Endothelial cell of umbilical vein (primary cell): ENCODE data around the gene ZBTB25.

Experiments
- EZH2 ChIP-seq: IDR thresholded peaks from 2 replicates; pipeline ENCODE4 v1.6.1; 2012; ENCODE audit warnings: borderline replicate concordance, low read depth, mild to moderate bottlenecking, moderate library complexity, low read length, inconsistent platforms; ENCODE audit not compliant: severe bottlenecking
- FOS ChIP-seq: IDR thresholded peaks from 2 replicates; pipeline ENCODE4 v1.6.1; 2011; ENCODE audit warnings: mild to moderate bottlenecking, low read length, moderate library complexity, borderline replicate concordance; ENCODE audit not compliant: insufficient read depth
- GATA2 ChIP-seq: IDR thresholded peaks from 2 replicates; pipeline ENCODE4 v1.7.0; 2011; ENCODE audit warnings: low read depth, mild to moderate bottlenecking, moderate library complexity, mixed read lengths, low read length; ENCODE audit not compliant: insufficient read length, insufficient read depth
- JUN ChIP-seq: IDR thresholded peaks from 2 replicates; pipeline ENCODE4 v1.6.1; 2011; ENCODE audit warnings: borderline replicate concordance, low read depth; ENCODE audit not compliant: insufficient read length, insufficient read depth
- MYC ChIP-seq: IDR thresholded peaks from one replicate; pipeline ENCODE4 v1.6.1; 2011; ENCODE audit warnings: mild to moderate bottlenecking, low read depth, low read length
- POLR2A ChIP-seq: IDR thresholded peaks from 2 replicates; pipeline ENCODE4 v1.6.1; 2012; ENCODE audit warnings: low read depth, mild to moderate bottlenecking, control low read depth, low read length
- POLR2AphosphoS5 ChIP-seq: IDR thresholded peaks from 2 replicates; pipeline ENCODE4 v1.6.1; 2012; ENCODE audit warnings: low read depth, mild to moderate bottlenecking, control low read depth, low read length, moderate library complexity; ENCODE audit not compliant: insufficient read depth
- TF ChIP-seq, protein P1 (sequence below), 2 donors: IDR thresholded peaks; 1 replicate in 1 of 2; 2 replicates in 1 of 2; pipeline ENCODE4 v1.5.1; 2011; ENCODE audit warnings: low read length in 2 of 2, mild to moderate bottlenecking in 2 of 2, moderate library complexity in 2 of 2, control low read depth in 1 of 2, inconsistent platforms in 1 of 2, low read depth in 1 of 2; ENCODE audit not compliant: insufficient read depth in 1 of 2; ENCODE audit errors: extremely low read depth in 1 of 2
- TF ChIP-seq, protein P2 (sequence below): IDR thresholded peaks from 2 replicates; pipeline ENCODE4 v1.6.1; 2011; ENCODE audit not compliant: insufficient read depth, insufficient read length

DNA sequence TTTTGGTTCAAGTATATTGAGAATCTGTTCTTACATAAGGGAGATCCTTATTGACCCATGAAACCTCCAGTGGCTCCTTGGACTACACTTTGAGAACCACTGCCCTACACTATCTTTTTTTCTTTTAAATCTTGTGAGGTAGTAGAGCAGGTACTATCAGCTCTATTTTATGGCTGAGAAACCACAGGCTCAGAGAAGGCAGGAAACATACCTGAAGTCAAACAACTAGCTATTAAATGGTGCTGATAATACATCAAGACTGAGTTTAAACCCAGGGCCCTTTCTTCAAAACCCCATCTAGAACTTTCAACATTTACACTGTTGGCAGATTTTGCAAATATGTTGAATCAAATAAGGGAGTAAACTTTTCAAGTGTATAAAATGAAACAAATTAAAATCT is 6.9 kb downstream of the ZBTB25 start:
- no peak for TF ChIP-seq POLR2A
- no peak for TF ChIP-seq EZH2
- TF ChIP-seq, protein P1, sequence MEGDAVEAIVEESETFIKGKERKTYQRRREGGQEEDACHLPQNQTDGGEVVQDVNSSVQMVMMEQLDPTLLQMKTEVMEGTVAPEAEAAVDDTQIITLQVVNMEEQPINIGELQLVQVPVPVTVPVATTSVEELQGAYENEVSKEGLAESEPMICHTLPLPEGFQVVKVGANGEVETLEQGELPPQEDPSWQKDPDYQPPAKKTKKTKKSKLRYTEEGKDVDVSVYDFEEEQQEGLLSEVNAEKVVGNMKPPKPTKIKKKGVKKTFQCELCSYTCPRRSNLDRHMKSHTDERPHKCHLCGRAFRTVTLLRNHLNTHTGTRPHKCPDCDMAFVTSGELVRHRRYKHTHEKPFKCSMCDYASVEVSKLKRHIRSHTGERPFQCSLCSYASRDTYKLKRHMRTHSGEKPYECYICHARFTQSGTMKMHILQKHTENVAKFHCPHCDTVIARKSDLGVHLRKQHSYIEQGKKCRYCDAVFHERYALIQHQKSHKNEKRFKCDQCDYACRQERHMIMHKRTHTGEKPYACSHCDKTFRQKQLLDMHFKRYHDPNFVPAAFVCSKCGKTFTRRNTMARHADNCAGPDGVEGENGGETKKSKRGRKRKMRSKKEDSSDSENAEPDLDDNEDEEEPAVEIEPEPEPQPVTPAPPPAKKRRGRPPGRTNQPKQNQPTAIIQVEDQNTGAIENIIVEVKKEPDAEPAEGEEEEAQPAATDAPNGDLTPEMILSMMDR (IDR thresholded peaks at IDR 0.05; ENCODE audit: extremely low read depth in 1 of 2, insufficient read depth in 1 of 2, low read depth in 1 of 2, low read length in 2 of 2) = no peak
- no peak for TF ChIP-seq GATA2
- TF ChIP-seq, protein P2, sequence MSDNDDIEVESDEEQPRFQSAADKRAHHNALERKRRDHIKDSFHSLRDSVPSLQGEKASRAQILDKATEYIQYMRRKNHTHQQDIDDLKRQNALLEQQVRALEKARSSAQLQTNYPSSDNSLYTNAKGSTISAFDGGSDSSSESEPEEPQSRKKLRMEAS = no peak
- no peak for TF ChIP-seq POLR2AphosphoS5
- TF ChIP-seq FOS = no peak
- TF ChIP-seq MYC = no peak
- TF ChIP-seq JUN = no peak
